Testis (tissue), 2 donors: ENCODE measurements around the gene SARS2.

Experiments used
- POLR2A ChIP-seq: fragments of 450-650 bp; IDR thresholded peaks from one replicate; pipeline ENCODE4 v1.6.1; 2017; ENCODE audit warnings: antibody characterized with exemption, mild to moderate bottlenecking, moderate library complexity
- TF ChIP-seq, protein P1 (sequence below), 3 experiments: fragments of 450-650 bp in 2 of 3; fragments of 200-600 bp in 1 of 3; sonication (generic) in 1 of 3; IDR thresholded peaks; one replicate each; pipeline ENCODE4 v1.5.1; 2016 to 2019; ENCODE audit warnings: antibody characterized with exemption in 3 of 3, mild to moderate bottlenecking in 2 of 3, moderate library complexity in 1 of 3

DNA sequence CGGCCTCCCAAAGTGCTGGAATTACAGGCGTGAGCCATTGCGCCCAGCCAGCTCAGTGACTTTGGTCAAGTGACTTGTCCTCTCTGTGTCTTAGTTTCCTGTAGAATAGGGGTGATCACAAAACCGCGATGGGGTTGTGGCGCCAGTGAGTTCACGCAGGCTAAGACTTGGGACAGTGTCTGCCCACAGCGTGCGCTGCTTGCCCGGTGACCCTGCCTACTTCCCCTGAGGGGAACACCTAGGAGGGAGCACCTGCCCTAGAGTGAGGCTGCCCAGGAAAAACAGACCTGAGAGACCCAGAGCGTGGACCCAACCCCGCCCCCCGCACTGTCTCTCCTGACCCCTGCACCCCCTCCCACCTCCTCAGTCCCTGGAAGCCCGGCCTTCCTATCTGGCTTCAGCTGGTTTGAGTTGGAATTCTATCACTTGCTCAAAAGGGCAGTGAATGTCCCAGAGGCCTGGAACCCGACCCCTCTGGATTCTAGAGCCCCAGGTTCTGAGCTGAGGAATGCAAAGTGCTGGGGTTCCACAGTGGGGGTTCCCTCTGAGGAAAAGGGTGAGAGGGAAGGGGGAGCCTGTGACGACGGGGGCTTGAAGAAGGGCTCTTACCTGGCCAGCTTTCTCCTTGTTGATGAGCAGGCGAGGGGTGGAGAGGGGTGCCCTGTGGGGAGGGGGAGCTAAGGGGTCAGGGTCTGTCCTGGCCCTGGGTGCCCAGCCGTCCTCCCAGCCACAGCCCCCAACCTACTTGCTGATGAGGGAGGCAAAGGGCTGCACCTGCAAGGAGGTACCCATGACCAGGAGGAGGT lies 50.3 kb downstream of the SARS2 start:
- TF ChIP-seq, protein P1, sequence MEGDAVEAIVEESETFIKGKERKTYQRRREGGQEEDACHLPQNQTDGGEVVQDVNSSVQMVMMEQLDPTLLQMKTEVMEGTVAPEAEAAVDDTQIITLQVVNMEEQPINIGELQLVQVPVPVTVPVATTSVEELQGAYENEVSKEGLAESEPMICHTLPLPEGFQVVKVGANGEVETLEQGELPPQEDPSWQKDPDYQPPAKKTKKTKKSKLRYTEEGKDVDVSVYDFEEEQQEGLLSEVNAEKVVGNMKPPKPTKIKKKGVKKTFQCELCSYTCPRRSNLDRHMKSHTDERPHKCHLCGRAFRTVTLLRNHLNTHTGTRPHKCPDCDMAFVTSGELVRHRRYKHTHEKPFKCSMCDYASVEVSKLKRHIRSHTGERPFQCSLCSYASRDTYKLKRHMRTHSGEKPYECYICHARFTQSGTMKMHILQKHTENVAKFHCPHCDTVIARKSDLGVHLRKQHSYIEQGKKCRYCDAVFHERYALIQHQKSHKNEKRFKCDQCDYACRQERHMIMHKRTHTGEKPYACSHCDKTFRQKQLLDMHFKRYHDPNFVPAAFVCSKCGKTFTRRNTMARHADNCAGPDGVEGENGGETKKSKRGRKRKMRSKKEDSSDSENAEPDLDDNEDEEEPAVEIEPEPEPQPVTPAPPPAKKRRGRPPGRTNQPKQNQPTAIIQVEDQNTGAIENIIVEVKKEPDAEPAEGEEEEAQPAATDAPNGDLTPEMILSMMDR (IDR thresholded peaks at IDR 0.05) = no peak
- TF ChIP-seq POLR2A = no peak
